Brain microvascular endothelial cell (primary cell): ENCODE data around the gene CAMTA1.

Experiments used
- DNase-seq: peaks from one replicate; pipeline ENCODE4 v3.0.0-alpha.2; 2020
- H3K27ac ChIP-seq: fragments of 250-450 bp; sonication (Bioruptor Pico); 2 replicates; pipeline ENCODE4 v1.5.1; 2020; ENCODE audit warnings: mild to moderate bottlenecking, moderate library complexity
- H3K27me3 ChIP-seq: fragments of 250-450 bp; sonication (Bioruptor Pico); replicated peaks from 2 replicates; pipeline ENCODE4 v1.5.1; 2020; ENCODE audit warnings: mild to moderate bottlenecking
- H3K36me3 ChIP-seq: fragments of 250-450 bp; sonication (Bioruptor Pico); replicated peaks from 2 replicates; pipeline ENCODE4 v1.5.1; 2020; ENCODE audit warnings: mild to moderate bottlenecking
- H3K4me3 ChIP-seq: 2 replicates; pipeline ENCODE4 v1.5.1; 2011; ENCODE audit warnings: low read depth, mild to moderate bottlenecking, control low read depth, low read length, moderate library complexity
- in situ Hi-C: cut with HindIII; loops from 2 replicates; pipeline ENCODE4 v1.10.0; 2017; ENCODE audit warnings: low sequenced_read_pairs, low pct_ligation_motif_present
- TF ChIP-seq, protein P1 (sequence below): IDR thresholded peaks from 2 replicates; pipeline ENCODE4 v1.5.1; 2011; ENCODE audit warnings: low read depth, mild to moderate bottlenecking, moderate library complexity, low read length, control low read depth, inconsistent platforms; ENCODE audit errors: missing control alignments

Gene CAMTA1

DNA sequence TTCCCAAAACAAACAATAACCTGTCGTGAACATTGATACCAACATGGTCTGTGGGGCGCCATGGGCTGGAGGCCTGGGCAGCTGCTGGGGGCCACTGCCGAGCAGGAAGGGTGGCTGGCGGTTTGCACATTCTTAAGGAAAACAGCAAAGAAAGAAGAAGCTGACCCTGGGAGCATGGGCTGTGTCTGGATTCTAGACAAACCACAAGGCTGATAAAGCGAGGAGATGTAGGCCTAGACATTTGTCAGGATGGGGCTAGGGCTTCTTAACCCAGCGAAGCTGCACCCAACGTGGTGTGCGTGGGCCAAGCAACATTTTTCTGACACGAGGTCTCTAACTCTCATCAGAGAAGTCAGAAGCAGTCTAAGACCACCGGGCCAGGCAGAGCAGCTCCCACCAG lies 663.7 kb downstream of the CAMTA1 start:
- Histone ChIP-seq H3K4me3 (no peak overlapping the region), H3K27me3 (no peaks in the 10 kb centered on the region), H3K27ac (no peak overlapping the region), H3K36me3 (no peaks in the 10 kb centered on the region)
- TF ChIP-seq, protein P1, sequence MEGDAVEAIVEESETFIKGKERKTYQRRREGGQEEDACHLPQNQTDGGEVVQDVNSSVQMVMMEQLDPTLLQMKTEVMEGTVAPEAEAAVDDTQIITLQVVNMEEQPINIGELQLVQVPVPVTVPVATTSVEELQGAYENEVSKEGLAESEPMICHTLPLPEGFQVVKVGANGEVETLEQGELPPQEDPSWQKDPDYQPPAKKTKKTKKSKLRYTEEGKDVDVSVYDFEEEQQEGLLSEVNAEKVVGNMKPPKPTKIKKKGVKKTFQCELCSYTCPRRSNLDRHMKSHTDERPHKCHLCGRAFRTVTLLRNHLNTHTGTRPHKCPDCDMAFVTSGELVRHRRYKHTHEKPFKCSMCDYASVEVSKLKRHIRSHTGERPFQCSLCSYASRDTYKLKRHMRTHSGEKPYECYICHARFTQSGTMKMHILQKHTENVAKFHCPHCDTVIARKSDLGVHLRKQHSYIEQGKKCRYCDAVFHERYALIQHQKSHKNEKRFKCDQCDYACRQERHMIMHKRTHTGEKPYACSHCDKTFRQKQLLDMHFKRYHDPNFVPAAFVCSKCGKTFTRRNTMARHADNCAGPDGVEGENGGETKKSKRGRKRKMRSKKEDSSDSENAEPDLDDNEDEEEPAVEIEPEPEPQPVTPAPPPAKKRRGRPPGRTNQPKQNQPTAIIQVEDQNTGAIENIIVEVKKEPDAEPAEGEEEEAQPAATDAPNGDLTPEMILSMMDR = no peak
- no peak for DNase-seq
- in situ Hi-C loops = no loop called here

GRCh38 chr1:7449750-7450149 lies 664.5 kb downstream of the CAMTA1 start:
- TF ChIP-seq, protein P1 = no peak
- in situ Hi-C loops = no loop called here
- H3K4me3 ChIP-seq = no peak overlapping the region
- H3K27me3 ChIP-seq = no peaks in the 10 kb centered on the region
- no peaks in the 10 kb centered on the region for H3K36me3 ChIP-seq
- DNase-seq = no peak
- no peak overlapping the region for H3K27ac ChIP-seq

GRCh38 chr1:7450838-7451237 lies 665.6 kb downstream of the CAMTA1 start:
- in situ Hi-C loops = no loop called here
- Histone ChIP-seq H3K4me3 (no peak overlapping the region), H3K27ac (no peak overlapping the region), H3K27me3 (no peaks in the 10 kb centered on the region), H3K36me3 (no peaks in the 10 kb centered on the region)
- TF ChIP-seq, protein P1 = no peak
- no peak for DNase-seq

- Histone ChIP-seq H3K27ac (no peak overlapping the region), H3K36me3 (no peaks in the 10 kb centered on the region), H3K27me3 (no peaks in the 10 kb centered on the region), H3K4me3 (no peak overlapping the region)
- TF ChIP-seq, protein P1 = no peak
- in situ Hi-C loops = no loop called here
- no peak for DNase-seq
Observed at GRCh38 chr1:7453038-7453437, 667.8 kb downstream of the CAMTA1 start.

DNA sequence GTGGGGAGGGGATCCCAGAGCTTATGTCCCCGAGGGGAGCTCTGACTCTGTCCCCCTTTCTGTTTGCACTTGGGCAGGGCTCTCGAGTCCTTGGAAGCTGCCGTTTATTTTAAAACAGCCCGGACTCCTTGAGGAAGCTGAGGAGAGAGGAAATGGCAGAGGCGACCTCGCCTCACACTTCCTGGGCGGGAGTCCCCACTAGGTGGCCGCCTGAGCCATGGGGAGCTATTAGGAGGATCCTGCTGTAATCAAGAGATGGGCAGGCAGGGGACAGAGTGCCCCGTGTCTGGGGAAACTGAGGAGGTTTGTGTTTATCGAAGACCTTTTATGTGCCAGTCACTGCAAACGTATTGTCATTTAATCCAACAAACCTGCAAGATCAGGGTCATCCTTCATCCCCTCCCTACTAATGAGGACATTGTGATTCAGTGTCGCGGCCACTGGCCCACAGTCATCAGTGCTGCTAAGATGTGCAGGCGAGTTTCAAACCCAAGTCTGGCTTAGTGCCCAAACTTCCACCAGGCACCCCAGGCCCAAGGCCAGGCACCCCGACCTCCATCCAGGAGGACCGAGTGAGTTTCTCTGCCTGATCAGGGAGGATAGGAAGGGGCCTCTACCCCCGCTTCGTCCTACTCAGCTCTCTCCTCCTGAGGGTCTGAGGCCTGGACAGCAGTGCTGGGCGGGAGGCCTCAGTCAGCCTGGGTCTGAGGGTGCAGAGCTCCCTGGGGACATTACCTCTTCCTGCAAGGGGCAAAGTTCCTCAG lies 669.0 kb downstream of the CAMTA1 start:
- DNase-seq = no peak
- TF ChIP-seq, protein P1 = peak; percentile 78
- no peak overlapping the region for H3K4me3 ChIP-seq
- H3K36me3 ChIP-seq = no peaks in the 10 kb centered on the region
- no peak overlapping the region for H3K27ac ChIP-seq
- in situ Hi-C loops = no loop called here
- H3K27me3 ChIP-seq = no peaks in the 10 kb centered on the region
